ENCODE measurements around the gene RASGRF2. TPM values are rescaled to one million over a fixed set of nuclear protein-coding genes. Genes with fewer than 3 reads are reported as not detected.

RASGRF2 gene
- total RNA-seq, 4 donors from 2014 or later = 3.8 to 9.1 (median 5.3) TPM

DNA sequence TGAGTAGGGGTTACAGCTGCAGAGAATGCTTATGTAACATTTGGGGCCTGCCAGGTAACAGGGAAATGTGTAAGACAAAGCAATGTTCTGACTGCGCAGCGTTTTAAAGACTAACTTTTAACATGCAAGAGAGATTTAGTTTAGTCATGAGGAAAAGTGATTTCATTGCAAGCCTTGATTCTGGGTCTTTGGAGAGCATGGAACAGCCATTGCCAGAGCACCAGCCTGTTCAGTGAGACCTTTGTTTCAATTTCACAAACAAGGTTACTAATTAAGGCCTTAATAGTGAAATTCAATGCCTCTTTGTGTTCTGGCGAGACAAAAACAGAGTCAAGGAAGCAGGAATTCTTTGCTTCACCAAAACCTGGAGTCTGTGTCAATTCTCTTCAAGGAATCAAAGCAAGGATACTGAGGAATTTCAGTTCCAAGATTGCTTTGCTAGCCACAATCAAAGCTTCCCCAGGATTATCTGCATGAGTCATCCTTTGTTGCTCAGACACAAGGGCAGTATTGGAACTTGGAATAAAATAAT, 287.3 kb downstream of the RASGRF2 start:
- no peaks in the 10 kb centered on the region for H3K27me3 ChIP-seq
- 58 to 71% methylated on average over 2 to 3 of the region's 3 CpGs for WGBS, 2 donors (ENCODE audit: low coverage in 1 of 2)
- peaks cover 0 to 28% of the 10 kb centered on the region in 2 donors for H3K36me3 ChIP-seq
- peaks cover 0 to 36% (median 0%) of the 10 kb centered on the region in 3 donors for H3K4me1 ChIP-seq
- no peak for ATAC-seq
- TF ChIP-seq EP300 (IDR thresholded peaks at IDR 0.05) (no peak), POLR2AphosphoS5 (IDR thresholded peaks at IDR 0.05) (no peak), POLR2A (IDR thresholded peaks at IDR 0.05) (no peak)
- TF ChIP-seq, protein P1, sequence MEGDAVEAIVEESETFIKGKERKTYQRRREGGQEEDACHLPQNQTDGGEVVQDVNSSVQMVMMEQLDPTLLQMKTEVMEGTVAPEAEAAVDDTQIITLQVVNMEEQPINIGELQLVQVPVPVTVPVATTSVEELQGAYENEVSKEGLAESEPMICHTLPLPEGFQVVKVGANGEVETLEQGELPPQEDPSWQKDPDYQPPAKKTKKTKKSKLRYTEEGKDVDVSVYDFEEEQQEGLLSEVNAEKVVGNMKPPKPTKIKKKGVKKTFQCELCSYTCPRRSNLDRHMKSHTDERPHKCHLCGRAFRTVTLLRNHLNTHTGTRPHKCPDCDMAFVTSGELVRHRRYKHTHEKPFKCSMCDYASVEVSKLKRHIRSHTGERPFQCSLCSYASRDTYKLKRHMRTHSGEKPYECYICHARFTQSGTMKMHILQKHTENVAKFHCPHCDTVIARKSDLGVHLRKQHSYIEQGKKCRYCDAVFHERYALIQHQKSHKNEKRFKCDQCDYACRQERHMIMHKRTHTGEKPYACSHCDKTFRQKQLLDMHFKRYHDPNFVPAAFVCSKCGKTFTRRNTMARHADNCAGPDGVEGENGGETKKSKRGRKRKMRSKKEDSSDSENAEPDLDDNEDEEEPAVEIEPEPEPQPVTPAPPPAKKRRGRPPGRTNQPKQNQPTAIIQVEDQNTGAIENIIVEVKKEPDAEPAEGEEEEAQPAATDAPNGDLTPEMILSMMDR (IDR thresholded peaks at IDR 0.05) = no peak
- no peak overlapping the region for H3K4me3 ChIP-seq
- H3K9me3 ChIP-seq = no peaks in the 10 kb centered on the region
- no peak overlapping the region for H3K27ac ChIP-seq

DNA sequence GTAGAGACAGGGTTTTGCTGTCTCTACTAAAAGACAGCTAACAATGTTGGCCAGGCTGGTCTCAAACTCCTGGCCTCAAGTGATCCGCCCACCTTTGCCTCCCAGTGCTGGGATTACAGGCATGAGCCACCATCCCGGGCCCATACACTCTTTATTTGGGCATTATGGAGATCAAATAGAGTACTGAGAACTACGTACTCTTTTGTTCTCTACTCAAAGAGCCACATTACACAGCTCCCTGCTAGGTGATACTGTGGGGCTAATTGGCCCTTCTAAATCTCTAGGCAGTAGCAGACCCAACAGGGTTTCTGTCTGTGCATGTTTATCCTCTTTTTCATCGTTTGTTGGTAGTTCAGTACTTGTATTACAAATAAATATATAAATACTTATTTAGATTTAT, 289.1 kb downstream of the RASGRF2 start:
- TF ChIP-seq POLR2A (IDR thresholded peaks at IDR 0.05) (no peak), POLR2AphosphoS5 (IDR thresholded peaks at IDR 0.05) (no peak), EP300 (IDR thresholded peaks at IDR 0.05) (no peak)
- TF ChIP-seq, protein P1 (IDR thresholded peaks at IDR 0.05) = no peak
- Histone ChIP-seq H3K27me3 (no peaks in the 10 kb centered on the region), H3K27ac (no peak overlapping the region), H3K36me3 (peaks cover 0 to 45% of the 10 kb centered on the region in 2 donors), H3K9me3 (no peaks in the 10 kb centered on the region), H3K4me3 (no peak overlapping the region), H3K4me1 (peaks cover 0 to 36% (median 0%) of the 10 kb centered on the region in 3 donors)
- whole genome bisulfite sequencing, 2 donors (ENCODE audit: low coverage in 1 of 2) = 92 to 94% methylated on average over 2 to 4 of the region's 4 CpGs
- no peak for ATAC-seq

DNA sequence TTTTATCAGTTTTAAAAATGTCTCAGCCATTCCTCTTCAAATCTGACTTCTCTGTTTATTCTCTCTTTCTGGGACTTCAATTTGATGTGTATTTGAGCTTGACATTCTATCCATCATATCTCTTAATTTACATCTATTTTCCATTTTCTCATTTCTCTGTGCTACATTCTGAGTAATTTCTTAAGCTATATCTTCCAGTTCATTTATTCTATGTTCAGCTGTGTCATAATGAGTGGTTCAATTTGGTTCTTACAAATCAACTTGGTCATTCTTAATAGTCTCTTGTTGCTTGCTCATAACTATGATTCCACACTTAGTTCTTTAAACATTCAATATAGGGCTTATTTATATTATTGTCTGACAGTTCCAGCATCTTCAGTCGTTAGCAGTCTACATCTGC, 289.8 kb downstream of the RASGRF2 start:
- no peak for TF ChIP-seq POLR2AphosphoS5 (IDR thresholded peaks at IDR 0.05)
- TF ChIP-seq, protein P1 (IDR thresholded peaks at IDR 0.05) = no peak
- TF ChIP-seq EP300 (IDR thresholded peaks at IDR 0.05) = no peak
- TF ChIP-seq POLR2A (IDR thresholded peaks at IDR 0.05) = no peak
- peaks cover 0 to 50% of the 10 kb centered on the region in 2 donors for H3K36me3 ChIP-seq
- 82 to 100% methylated on average over 1 of the region's 1 CpG for WGBS, 2 donors (ENCODE audit: low coverage in 1 of 2)
- H3K4me1 ChIP-seq = peaks cover 0 to 36% (median 0%) of the 10 kb centered on the region in 3 donors
- H3K4me3 ChIP-seq = no peak overlapping the region
- H3K27ac ChIP-seq = no peak overlapping the region
- no peaks in the 10 kb centered on the region for H3K9me3 ChIP-seq
- no peak for ATAC-seq
- no peaks in the 10 kb centered on the region for H3K27me3 ChIP-seq

DNA sequence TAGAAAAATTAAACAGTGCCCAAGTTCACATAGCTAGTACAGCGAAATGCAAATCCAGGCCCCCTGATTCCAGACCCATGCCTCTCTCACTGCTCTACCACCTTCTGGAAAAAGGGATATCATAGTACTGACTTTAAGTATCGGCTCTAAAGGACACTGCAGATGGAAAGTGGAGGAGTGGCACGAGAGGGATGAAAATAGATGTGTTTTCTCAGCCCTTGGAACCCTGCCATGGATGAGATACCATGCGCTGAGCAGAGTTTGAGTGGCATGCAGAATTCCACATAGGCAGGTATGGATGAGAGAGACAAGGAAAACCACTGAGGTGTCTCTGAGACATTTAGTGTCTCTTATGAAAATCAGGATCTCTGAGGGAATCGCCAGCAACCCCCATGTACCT, 291.8 kb downstream of the RASGRF2 start:
- 70 to 84% methylated on average over 4 to 5 of the region's 5 CpGs for WGBS, 2 donors (ENCODE audit: low coverage in 1 of 2)
- no peak for ATAC-seq
- H3K4me1 ChIP-seq = peaks cover 0 to 17% (median 0%) of the 10 kb centered on the region in 3 donors
- peaks cover 0 to 57% of the 10 kb centered on the region in 2 donors for H3K36me3 ChIP-seq
- no peak for TF ChIP-seq POLR2AphosphoS5 (IDR thresholded peaks at IDR 0.05)
- no peak for TF ChIP-seq EP300 (IDR thresholded peaks at IDR 0.05)
- no peak for TF ChIP-seq POLR2A (IDR thresholded peaks at IDR 0.05)
- TF ChIP-seq, protein P1 (IDR thresholded peaks at IDR 0.05) = no peak
- H3K27me3 ChIP-seq = no peaks in the 10 kb centered on the region
- no peak overlapping the region for H3K27ac ChIP-seq
- H3K4me3 ChIP-seq = no peak overlapping the region
- no peaks in the 10 kb centered on the region for H3K9me3 ChIP-seq

DNA sequence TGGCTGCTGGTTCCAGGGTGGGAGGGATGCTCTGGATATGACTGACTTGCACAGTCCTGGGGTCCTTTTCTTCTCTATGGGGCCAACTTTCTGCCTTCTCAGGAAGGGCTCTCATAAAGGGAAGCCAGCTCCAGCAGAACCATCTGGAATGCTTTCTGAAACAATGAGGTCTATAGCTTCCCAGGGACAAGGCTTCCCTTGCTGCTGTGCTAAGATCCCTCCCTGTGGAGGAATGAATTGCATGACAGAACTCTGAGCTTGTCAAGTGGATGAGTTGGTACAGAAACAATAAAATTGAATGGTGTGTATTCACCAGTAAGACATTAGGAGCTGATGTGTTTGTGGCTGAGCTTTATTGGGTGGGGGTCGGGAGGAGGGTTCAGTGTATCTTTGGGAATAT, 292.7 kb downstream of the RASGRF2 start:
- ATAC-seq = no peak
- peaks cover 0 to 7% (median 0%) of the 10 kb centered on the region in 3 donors for H3K4me1 ChIP-seq

More for the DNA sequence above, 292.7 kb downstream of the RASGRF2 start:
- H3K9me3 ChIP-seq = no peaks in the 10 kb centered on the region
- peaks cover 0 to 61% of the 10 kb centered on the region in 2 donors for H3K36me3 ChIP-seq
- H3K27me3 ChIP-seq = no peaks in the 10 kb centered on the region
- no peak overlapping the region for H3K4me3 ChIP-seq
- H3K27ac ChIP-seq = no peak overlapping the region
- TF ChIP-seq EP300 (IDR thresholded peaks at IDR 0.05) = no peak
- no peak for TF ChIP-seq POLR2A (IDR thresholded peaks at IDR 0.05)
- TF ChIP-seq, protein P1 (IDR thresholded peaks at IDR 0.05) = no peak
- TF ChIP-seq POLR2AphosphoS5 (IDR thresholded peaks at IDR 0.05) = no peak
- WGBS, 2 donors (ENCODE audit: low coverage in 1 of 2) = 86 to 91% methylated on average over 1 of the region's 1 CpG
